Nephron (organoid): Measurements from ENCODE around the gene EWSR1.
A peak's percentile ranks its signal among the peaks of the same experiment; 100 is the strongest.

Experiments used
- H3K27ac Mint-ChIP-seq, 3 experiments: 2 replicates each; pipeline ENCODE4 v1.8.0; 2020; ENCODE audit warnings: mixed read lengths in 3 of 3, mild to moderate bottlenecking in 2 of 3, moderate library complexity in 1 of 3
- H3K27me3 Mint-ChIP-seq: 2 replicates; pipeline ENCODE4 v1.8.0; 2021; ENCODE audit warnings: low read depth, mild to moderate bottlenecking, moderate library complexity, mixed read lengths
- H3K36me3 Mint-ChIP-seq: 2 replicates; pipeline ENCODE4 v1.8.0; 2020; ENCODE audit warnings: low read depth, mixed read lengths
- H3K4me1 Mint-ChIP-seq: 2 replicates; pipeline ENCODE4 v1.8.0; 2020; ENCODE audit warnings: mixed read lengths
- H3K4me3 Mint-ChIP-seq, 3 experiments: 2 replicates each; pipeline ENCODE4 v1.8.0; 2020; ENCODE audit warnings: mild to moderate bottlenecking in 3 of 3, mixed read lengths in 3 of 3, moderate library complexity in 2 of 3
- H3K9me3 Mint-ChIP-seq: 2 replicates; pipeline ENCODE4 v1.8.0; 2020; ENCODE audit warnings: mixed read lengths
- CTCF ChIP-seq, 3 experiments: fragments of 200-600 bp; sonication (generic); IDR thresholded peaks; one replicate each; pipeline ENCODE4 v1.5.0; 2021; ENCODE audit warnings: antibody characterized with exemption in 3 of 3; ENCODE audit not compliant: unreplicated experiment in 3 of 3

Gene EWSR1

GRCh38 chr22:29260601-29261315 is 7.3 kb upstream of the EWSR1 start:
- no peak for TF ChIP-seq CTCF (IDR thresholded peaks at IDR 0.05; ENCODE audit: unreplicated experiment in 3 of 3)

DNA sequence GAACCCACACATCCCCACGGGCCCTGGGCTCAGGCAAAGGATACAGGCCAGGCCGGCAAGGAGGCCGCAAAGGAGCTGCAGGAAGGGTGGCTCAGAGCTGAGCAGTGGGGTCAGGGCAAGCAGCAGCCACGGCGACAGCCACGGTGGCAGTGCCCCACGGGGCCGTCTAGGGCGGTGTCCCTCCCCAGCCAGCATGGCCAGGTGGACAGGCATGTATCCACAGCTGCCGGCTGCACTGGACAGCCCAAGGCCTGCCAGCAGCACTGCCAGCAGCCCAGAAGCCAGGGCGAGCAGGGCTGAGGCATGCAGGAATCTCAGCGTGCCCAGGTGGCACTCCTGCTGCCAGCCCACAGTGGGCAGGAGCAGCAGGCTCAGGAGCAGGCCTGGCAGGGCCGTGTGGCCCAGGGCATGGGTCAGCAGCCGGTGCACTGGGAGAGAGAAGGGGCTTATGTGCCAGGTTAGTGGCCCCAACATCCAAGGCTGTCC is 4.2 kb upstream of the EWSR1 start:
- no peaks in the 10 kb centered on the region for H3K27me3 Mint-ChIP-seq
- TF ChIP-seq CTCF (IDR thresholded peaks at IDR 0.05; ENCODE audit: unreplicated experiment in 3 of 3), result no peak
- no peak overlapping the region for H3K4me3 Mint-ChIP-seq
- H3K27ac Mint-ChIP-seq, result no peak overlapping the region
- no peaks in the 10 kb centered on the region for H3K9me3 Mint-ChIP-seq
- peaks cover 14% of the 10 kb centered on the region for H3K36me3 Mint-ChIP-seq
- H3K4me1 Mint-ChIP-seq, result peaks cover 17% of the 10 kb centered on the region

More at GRCh38 chr22:29260601-29261315, 7.3 kb upstream of the EWSR1 start:
- no peak overlapping the region for H3K4me3 Mint-ChIP-seq
- no peaks in the 10 kb centered on the region for H3K4me1 Mint-ChIP-seq
- no peaks in the 10 kb centered on the region for H3K9me3 Mint-ChIP-seq
- no peak overlapping the region for H3K27ac Mint-ChIP-seq
- no peaks in the 10 kb centered on the region for H3K27me3 Mint-ChIP-seq
- H3K36me3 Mint-ChIP-seq, result no peaks in the 10 kb centered on the region

- Mint-ChIP-seq H3K4me3 (peak overlapping the region in 1 of 3 experiments; percentile 94), H3K27ac (no peak overlapping the region), H3K9me3 (no peaks in the 10 kb centered on the region), H3K27me3 (no peaks in the 10 kb centered on the region), H3K4me1 (peaks cover 29% of the 10 kb centered on the region), H3K36me3 (peaks cover 23% of the 10 kb centered on the region)
- TF ChIP-seq CTCF (IDR thresholded peaks at IDR 0.05; ENCODE audit: unreplicated experiment in 3 of 3), result no peak
Measured at GRCh38 chr22:29265305-29265704, 2.8 kb upstream of the EWSR1 start.

DNA sequence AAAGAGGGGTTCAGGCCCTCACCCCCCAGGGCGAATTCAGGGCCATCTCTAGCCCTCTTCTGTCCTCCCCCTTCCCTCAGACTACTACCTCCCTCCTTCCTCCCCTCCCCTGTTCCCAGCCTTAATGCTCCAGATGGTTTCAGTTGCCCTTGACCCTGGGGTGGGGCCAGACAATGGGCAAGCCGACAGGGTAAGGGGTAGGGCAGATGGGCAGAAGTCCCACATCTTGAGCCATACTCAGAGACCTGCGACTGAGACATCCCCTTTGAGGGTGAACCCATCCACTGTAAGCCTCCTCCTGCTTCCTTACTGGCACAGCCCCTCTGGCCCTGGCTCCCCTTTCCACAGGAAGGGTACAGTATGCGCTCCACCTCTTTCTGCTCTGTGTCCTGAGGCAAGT is 2.1 kb upstream of the EWSR1 start:
- no peaks in the 10 kb centered on the region for H3K9me3 Mint-ChIP-seq
- H3K4me3 Mint-ChIP-seq, result peak overlapping the region; percentile 93 to 97 (median 94)
- H3K27ac Mint-ChIP-seq, result peak overlapping the region; percentile 96 to 100 (median 99)
- H3K27me3 Mint-ChIP-seq, result no peaks in the 10 kb centered on the region
- TF ChIP-seq CTCF (IDR thresholded peaks at IDR 0.05; ENCODE audit: unreplicated experiment in 3 of 3), result no peak
- peaks cover 27% of the 10 kb centered on the region for H3K36me3 Mint-ChIP-seq
- peaks cover 36% of the 10 kb centered on the region for H3K4me1 Mint-ChIP-seq

- Mint-ChIP-seq H3K4me3 (peak overlapping the region; percentile 93 to 97 (median 94)), H3K9me3 (no peaks in the 10 kb centered on the region), H3K27ac (peak overlapping the region; percentile 96 to 100 (median 99)), H3K4me1 (peaks cover 44% of the 10 kb centered on the region), H3K36me3 (peaks cover 33% of the 10 kb centered on the region), H3K27me3 (no peaks in the 10 kb centered on the region)
- TF ChIP-seq CTCF (IDR thresholded peaks at IDR 0.05; ENCODE audit: unreplicated experiment in 3 of 3), result no peak
Measured at GRCh38 chr22:29266564-29267461, 1.3 kb upstream of the EWSR1 start.
